Spleen (tissue), 11 donors: Measurements from ENCODE around the gene CHST15. TPM values are rescaled to one million over a fixed set of nuclear protein-coding genes. Genes with fewer than 3 reads are reported as not detected.

Experiments used
- DNase-seq: peaks from one replicate; pipeline ENCODE4 v3.0.0-alpha.2; 2020
- H3K27ac ChIP-seq, 8 donors: fragments of 200-600 bp; sonication (generic) in 7 of 8; 1 replicate in 4 of 8; 2 replicates in 4 of 8; pipeline versions ENCODE4 v1.5.0 to v1.8.0; 2016 to 2021; ENCODE audit warnings: inconsistent platforms in 4 of 8, mild to moderate bottlenecking in 4 of 8, moderate library complexity in 1 of 8
- H3K27me3 ChIP-seq, 7 donors: fragments of 200-600 bp; sonication (generic) in 6 of 7; replicated peaks in 1 of 7; 1 replicate in 4 of 7; 2 replicates in 3 of 7; pipeline versions ENCODE4 v1.5.0 to v1.8.0; 2016 to 2021; ENCODE audit warnings: inconsistent platforms in 3 of 7, mild to moderate bottlenecking in 1 of 7
- H3K36me3 ChIP-seq, 6 donors: fragments of 200-600 bp; sonication (generic) in 5 of 6; 1 replicate in 4 of 6; 2 replicates in 2 of 6; pipeline versions ENCODE4 v1.5.0 to v1.8.0; 2016 to 2021; ENCODE audit warnings: inconsistent platforms in 2 of 6
- H3K4me1 ChIP-seq, 6 donors: fragments of 200-600 bp; sonication (generic) in 5 of 6; 1 replicate in 3 of 6; 2 replicates in 3 of 6; pipeline versions ENCODE4 v1.5.0 to v1.8.0; 2016 to 2021; ENCODE audit warnings: inconsistent platforms in 3 of 6
- H3K4me3 ChIP-seq, 8 donors: fragments of 200-600 bp; sonication (generic) in 7 of 8; 1 replicate in 4 of 8; 2 replicates in 4 of 8; pipeline versions ENCODE4 v1.5.0 to v1.8.0; 2016 to 2021; ENCODE audit warnings: inconsistent platforms in 4 of 8, mild to moderate bottlenecking in 4 of 8, moderate library complexity in 2 of 8
- H3K9me3 ChIP-seq, 8 donors: fragments of 200-600 bp; sonication (generic) in 7 of 8; 1 replicate in 4 of 8; 2 replicates in 4 of 8; pipeline versions ENCODE4 v1.5.0 to v1.8.0; 2016 to 2021; ENCODE audit warnings: inconsistent platforms in 4 of 8
- POLR2A ChIP-seq, 3 donors: fragments of 450-650 bp; IDR thresholded peaks; one replicate each; pipeline ENCODE4 v1.5.1; 2017; ENCODE audit warnings: antibody characterized with exemption in 3 of 3, mild to moderate bottlenecking in 1 of 3
- POLR2AphosphoS5 ChIP-seq, 3 donors: sonication (generic); formaldehyde crosslinking; IDR thresholded peaks; one replicate each; pipeline ENCODE4 v1.5.1; 2017; ENCODE audit warnings: antibody characterized with exemption in 3 of 3
- WGBS, 5 donors: extraction: QIAGEN DNeasy Blood & Tissue Kit in 3 of 5; methylation state at CpG; one replicate each; pipeline versions ENCODE4 v1.1.5 to v1.1.7; 2013 to 2018; 5-methylcytosine and 5-hydroxymethylcytosine counted together
- intact Hi-C: fragments of 100-400 bp; cut with DNase I; formaldehyde crosslinking; loops from one replicate; pipeline ENCODE4 v1.15.0; 2023; ENCODE audit warnings: low total_unique reads
- polyA plus RNA-seq, 3 donors: library from polyadenylated mRNA; stranded (reverse); fragments of 200-250 nt; gene quantifications; one replicate each; pipeline ENCODE4 v1.2.1, GENCODE V29; 2013
- total RNA-seq, 7 donors: library from RNA; depleted of rRNA in 3 of 7; stranded (reverse); fragments of >200 nt in 3 of 7; fragmentation: NEBNext Ultra II Directional in 4 of 7; extraction: Animal tissue kit (Norgen Biotek cat#: 25700) in 4 of 7; gene quantifications; one replicate each; pipeline versions ENCODE4 v1.1.0 to v1.2.1, GENCODE V29; 2016 to 2021
- TF ChIP-seq, protein P1 (sequence below), 11 experiments: fragments of 200-600 bp in 7 of 11; fragments of 450-650 bp in 4 of 11; sonication (generic) in 4 of 11; IDR thresholded peaks in 8 of 11; conservative IDR thresholded peaks in 3 of 11; 1 replicate in 7 of 11; 2 replicates in 4 of 11; pipeline versions ENCODE4 v1.4.0 to v1.8.0; 2016 to 2021; ENCODE audit warnings: antibody characterized with exemption in 11 of 11, inconsistent platforms in 4 of 11, mild to moderate bottlenecking in 1 of 11
- donor health status: healthy with polysubstance abuse.
- donor health status: DM: no; HTN: no; CAD: no; lungs with moderate emphysema.
- donor health status: DM: no; HTN: no; CAD: no.
- donor health status: Bipolar disorder and iron deficiency.
- donor health status: healthy.
- donor health status: DM: no; HTN: no; CAD: no.
- donor health status: DM: yes; HTN: yes; CAD: no.

Gene CHST15
- total and polyA plus RNA-seq, 10 donors: 6.1 to 133 (median 102) TPM

DNA sequence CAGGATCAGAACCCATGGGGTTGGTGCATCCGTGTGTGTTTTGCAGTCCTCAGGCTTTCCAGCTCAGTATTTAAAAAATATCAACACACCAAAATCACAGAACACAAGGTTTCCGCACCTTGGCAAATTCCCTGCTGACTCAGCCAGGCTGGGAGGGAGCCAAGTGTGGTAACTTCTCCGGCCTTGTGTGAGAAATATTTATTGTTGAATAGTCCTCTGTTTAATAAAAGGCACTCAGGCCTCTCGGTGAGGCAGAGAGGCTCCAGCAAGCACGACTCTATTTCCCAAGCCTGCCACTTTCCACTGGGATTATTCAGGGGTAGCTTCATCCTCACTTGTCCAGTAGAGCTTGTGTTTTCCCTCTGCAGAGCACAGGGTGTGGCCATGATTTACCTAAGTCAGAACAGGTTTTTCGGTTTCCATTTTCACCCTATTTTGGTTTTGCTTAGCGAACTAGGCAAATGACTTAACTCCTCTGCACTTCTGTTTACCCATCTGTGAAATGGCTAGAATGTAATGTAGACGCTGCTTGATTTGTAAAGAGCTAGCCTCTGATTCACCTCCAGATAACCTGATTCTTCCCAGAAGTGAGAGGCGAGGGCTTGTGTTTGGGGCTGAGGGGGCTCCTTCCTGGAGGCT lies 13.0 kb upstream of the CHST15 start:
- TF ChIP-seq POLR2AphosphoS5 (IDR thresholded peaks at IDR 0.05) (peak in 1 of 3 donors; percentile 56), POLR2A (IDR thresholded peaks at IDR 0.05) (no peak)
- TF ChIP-seq, protein P1, sequence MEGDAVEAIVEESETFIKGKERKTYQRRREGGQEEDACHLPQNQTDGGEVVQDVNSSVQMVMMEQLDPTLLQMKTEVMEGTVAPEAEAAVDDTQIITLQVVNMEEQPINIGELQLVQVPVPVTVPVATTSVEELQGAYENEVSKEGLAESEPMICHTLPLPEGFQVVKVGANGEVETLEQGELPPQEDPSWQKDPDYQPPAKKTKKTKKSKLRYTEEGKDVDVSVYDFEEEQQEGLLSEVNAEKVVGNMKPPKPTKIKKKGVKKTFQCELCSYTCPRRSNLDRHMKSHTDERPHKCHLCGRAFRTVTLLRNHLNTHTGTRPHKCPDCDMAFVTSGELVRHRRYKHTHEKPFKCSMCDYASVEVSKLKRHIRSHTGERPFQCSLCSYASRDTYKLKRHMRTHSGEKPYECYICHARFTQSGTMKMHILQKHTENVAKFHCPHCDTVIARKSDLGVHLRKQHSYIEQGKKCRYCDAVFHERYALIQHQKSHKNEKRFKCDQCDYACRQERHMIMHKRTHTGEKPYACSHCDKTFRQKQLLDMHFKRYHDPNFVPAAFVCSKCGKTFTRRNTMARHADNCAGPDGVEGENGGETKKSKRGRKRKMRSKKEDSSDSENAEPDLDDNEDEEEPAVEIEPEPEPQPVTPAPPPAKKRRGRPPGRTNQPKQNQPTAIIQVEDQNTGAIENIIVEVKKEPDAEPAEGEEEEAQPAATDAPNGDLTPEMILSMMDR (IDR thresholded peaks at IDR 0.05 in 8 of 11, conservative IDR thresholded peaks at IDR 0.05 in 3 of 11): no peak
- WGBS, 5 donors: 30 to 50% (median 38%) methylated on average over 9 of the region's 9 CpGs
- Histone ChIP-seq H3K4me1 (peaks cover 0 to 45% (median 22%) of the 10 kb centered on the region in 6 donors), H3K36me3 (no peaks in the 10 kb centered on the region), H3K9me3 (peaks cover 0 to under 1% (median 0%) of the 10 kb centered on the region in 8 donors), H3K4me3 (peak overlapping the region in 1 of 8 donors; percentile 35), H3K27me3 (no peaks in the 10 kb centered on the region), H3K27ac (peak overlapping the region in 4 of 8 donors; percentile 47 to 68 (median 66))
- no peak for DNase-seq
- intact Hi-C loops: no loop called here

DNA sequence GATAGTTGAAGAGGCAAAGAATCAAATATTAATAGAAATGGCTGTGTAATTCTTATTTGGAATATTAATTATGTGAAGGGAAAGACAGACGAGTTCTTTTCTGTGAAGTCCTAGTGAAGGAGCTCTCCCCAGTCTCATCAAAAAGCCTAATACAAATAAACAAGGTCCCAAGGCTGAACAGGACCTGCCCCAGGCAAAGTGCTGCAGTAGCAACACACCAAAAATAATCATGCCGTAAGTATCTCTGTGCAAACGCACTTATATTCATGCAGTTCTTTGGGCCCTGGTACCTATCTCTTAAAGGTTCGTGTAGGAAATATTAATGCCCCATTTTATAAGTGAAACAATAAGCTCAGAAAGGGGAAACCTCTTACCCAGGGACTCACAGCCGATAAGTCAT lies 12.2 kb upstream of the CHST15 start:
- 65 to 83% (median 66%) methylated on average over 5 of the region's 5 CpGs for WGBS, 5 donors
- H3K4me3 ChIP-seq: peak overlapping the region in 1 of 8 donors; percentile 35
- TF ChIP-seq POLR2AphosphoS5 (IDR thresholded peaks at IDR 0.05) (no peak), POLR2A (IDR thresholded peaks at IDR 0.05) (no peak)
- TF ChIP-seq, protein P1 (IDR thresholded peaks at IDR 0.05 in 8 of 11, conservative IDR thresholded peaks at IDR 0.05 in 3 of 11): no peak
- peak overlapping the region in 5 of 8 donors; percentile 15 to 68 (median 63) for H3K27ac ChIP-seq
- intact Hi-C loops: no loop called here
- peaks cover 0 to 45% (median 22%) of the 10 kb centered on the region in 6 donors for H3K4me1 ChIP-seq
- H3K27me3 ChIP-seq: no peaks in the 10 kb centered on the region
- DNase-seq: no peak
- H3K9me3 ChIP-seq: peaks cover 0 to 8% (median 0%) of the 10 kb centered on the region in 8 donors
- H3K36me3 ChIP-seq: no peaks in the 10 kb centered on the region

DNA sequence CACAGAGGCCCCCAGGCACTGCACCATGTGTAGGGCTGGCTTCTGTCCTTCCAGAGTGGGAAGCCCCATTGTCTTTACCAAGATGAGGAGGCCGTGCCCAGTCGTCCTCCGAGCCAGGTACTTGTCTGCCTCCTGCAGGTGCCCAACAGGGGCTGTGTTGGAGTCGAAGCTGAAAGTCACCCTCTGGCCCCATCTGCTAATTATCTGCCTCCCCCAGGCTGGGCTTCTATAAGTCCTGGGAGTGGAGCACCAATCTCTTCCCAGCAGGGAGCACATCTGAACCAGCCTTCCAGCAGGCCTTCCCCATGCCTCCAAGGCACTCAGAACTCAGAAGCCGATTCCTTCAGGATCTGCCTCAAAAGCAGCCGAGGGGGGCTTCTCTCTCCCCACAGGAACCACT lies 11.6 kb upstream of the CHST15 start:
- H3K9me3 ChIP-seq: peaks cover 0 to 13% (median 3%) of the 10 kb centered on the region in 8 donors
- DNase-seq: no peak
- intact Hi-C loops: no loop called here
- no peaks in the 10 kb centered on the region for H3K27me3 ChIP-seq
- peaks cover 0 to 45% (median 22%) of the 10 kb centered on the region in 6 donors for H3K4me1 ChIP-seq
- no peaks in the 10 kb centered on the region for H3K36me3 ChIP-seq
- no peak for TF ChIP-seq POLR2AphosphoS5 (IDR thresholded peaks at IDR 0.05)
- H3K4me3 ChIP-seq: no peak overlapping the region
- 89 to 96% (median 91%) methylated on average over 6 of the region's 6 CpGs for WGBS, 5 donors
- H3K27ac ChIP-seq: peak overlapping the region in 4 of 8 donors; percentile 15 to 68 (median 66)

DNA sequence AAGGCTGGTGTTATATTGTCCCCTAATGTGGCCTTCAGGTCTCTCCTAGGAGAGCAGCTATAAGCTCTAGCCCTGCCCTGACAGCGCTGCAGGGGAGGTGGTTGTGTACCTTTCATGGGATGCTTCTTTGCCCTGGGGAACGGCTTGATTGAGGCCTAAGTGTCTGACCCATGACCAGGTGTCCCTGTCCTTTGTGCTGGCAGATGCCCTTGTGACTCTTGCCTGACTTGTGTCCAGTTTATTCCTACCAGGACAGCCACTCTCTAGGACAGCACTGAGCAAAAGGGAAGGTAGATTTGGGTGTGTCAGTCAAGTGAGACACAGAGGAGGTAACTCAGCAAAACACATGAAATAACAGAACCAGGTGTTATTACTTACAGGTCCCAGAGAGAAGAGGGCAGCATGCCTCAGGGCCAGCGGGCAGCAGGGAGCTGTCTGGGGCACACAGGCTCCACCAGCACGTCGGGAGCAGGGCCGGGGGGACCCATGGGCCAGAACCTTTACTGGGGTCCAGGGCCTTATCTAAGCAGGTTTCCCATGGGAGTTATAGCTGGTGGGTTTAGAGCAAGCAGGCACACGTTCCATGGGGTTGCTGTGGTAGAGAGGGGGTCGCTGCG lies 10.7 kb upstream of the CHST15 start:
- Histone ChIP-seq H3K27ac (peak overlapping the region in 1 of 8 donors; percentile 68), H3K4me1 (peaks cover 0 to 45% (median 23%) of the 10 kb centered on the region in 6 donors), H3K36me3 (no peaks in the 10 kb centered on the region), H3K27me3 (no peaks in the 10 kb centered on the region), H3K9me3 (peaks cover 0 to 15% (median 3%) of the 10 kb centered on the region in 8 donors), H3K4me3 (no peak overlapping the region)
- intact Hi-C loops: no loop called here
- TF ChIP-seq, protein P1 (IDR thresholded peaks at IDR 0.05 in 8 of 11, conservative IDR thresholded peaks at IDR 0.05 in 3 of 11): no peak
- DNase-seq: no peak
- WGBS, 5 donors: 91 to 97% (median 95%) methylated on average over 9 of the region's 9 CpGs
